Fibroblast of the conjunctiva (primary cell): Measurements from ENCODE around the gene GGCX.
A peak's percentile ranks its signal among the peaks of the same experiment; 100 is the strongest.

ENCODE experiments used
- DNase-seq: peaks from one replicate; pipeline ENCODE4 v3.0.0-alpha.2; 2010; ENCODE audit warnings: low read depth

The GGCX gene

GRCh38 chr2:85516653-85517389, 44.5 kb downstream of the GGCX start:
- no peak for DNase-seq

DNA sequence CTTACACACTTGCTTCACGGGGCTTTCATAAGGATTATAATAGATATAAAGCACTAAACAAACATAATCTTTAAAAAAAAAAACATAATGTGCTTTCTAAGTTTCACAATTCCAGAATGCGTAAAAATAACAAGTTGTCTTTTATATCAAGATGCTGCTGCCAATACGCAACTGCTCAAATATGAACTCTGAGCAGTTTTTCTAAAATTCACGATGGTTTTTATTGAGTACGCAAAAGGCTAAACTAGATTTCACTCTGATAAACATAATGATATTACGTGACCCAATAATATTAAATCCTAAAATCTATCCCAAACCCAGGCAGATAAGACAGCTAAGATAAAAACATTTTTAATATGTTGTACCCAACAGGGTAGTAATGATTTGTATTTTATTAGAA, 47.0 kb downstream of the GGCX start:
- DNase-seq = no peak

- DNase-seq = no peak
Measured at GRCh38 chr2:85511008-85511811, 50.1 kb downstream of the GGCX start.

DNA sequence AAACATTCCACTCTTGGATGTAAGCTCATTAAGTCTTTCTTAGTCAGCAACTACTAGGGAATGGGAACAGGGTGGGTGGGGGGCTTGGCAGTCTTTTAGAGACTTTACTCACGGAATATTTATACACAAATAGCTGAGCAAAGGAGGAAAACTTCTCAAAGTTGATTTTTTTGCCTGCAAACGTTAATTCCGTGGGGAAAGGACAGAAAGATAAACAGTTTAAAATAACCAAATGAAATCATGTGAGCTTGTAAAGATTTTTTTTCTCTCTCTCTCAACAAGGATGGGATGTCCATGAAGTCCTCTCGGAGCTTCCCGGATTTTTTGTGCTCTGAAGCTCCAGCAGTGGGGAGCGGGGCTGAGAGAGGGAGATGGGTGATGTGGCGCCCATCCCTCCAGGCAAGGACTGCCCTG, 54.5 kb downstream of the GGCX start:
- no peak for DNase-seq

- DNase-seq = no peak
Measured at GRCh38 chr2:85505551-85506238, 55.6 kb downstream of the GGCX start.

- DNase-seq = peak; percentile 91
Measured at GRCh38 chr2:85504778-85505261, 56.5 kb downstream of the GGCX start.

DNA sequence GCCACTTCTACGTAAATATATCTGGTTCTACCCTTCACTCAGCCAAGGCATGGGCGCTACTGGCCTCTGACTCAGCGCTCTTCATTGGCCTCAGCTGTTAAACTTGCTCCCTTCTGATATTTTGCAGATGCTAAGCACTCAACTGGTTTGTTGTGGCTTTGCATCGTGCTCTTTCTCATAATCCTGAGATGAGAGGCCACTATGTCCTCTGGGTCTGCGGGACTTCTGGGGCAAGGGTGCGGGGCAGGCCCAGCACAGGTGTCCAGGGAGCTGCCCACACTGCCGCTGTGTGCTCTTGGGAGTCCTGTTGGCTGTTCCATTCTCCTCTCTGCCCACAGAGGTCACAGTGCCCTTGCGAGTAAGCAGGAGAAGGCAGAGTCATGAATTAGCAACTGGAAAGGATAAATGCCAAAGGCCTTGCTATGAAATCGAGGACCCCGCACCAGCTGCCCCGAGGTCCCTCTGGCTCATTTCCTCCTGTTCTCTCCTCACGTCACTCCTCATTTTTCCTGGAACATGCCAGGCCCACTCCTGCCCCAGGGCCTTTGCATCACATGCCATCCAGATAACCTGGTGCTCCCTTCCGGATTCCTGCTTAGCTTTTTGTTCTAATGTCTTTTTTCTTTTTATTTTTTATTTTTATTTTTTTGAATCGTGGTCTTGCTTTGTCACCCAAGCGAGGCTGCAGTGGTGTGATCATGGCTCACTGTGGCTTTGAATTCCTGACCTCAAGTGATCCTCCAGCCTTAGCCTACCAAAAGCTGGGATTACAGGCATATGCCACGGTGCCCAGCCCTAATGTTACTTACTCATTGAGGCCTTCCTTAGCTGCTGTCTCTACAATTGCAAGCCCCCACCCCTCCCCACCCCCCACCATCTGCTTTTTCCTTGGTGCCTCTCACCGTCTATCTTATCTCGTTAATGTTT, 57.2 kb downstream of the GGCX start:
- DNase-seq = peak; percentile 63

GRCh38 chr2:85503168-85503850, 58.0 kb downstream of the GGCX start:
- DNase-seq = no peak

DNA sequence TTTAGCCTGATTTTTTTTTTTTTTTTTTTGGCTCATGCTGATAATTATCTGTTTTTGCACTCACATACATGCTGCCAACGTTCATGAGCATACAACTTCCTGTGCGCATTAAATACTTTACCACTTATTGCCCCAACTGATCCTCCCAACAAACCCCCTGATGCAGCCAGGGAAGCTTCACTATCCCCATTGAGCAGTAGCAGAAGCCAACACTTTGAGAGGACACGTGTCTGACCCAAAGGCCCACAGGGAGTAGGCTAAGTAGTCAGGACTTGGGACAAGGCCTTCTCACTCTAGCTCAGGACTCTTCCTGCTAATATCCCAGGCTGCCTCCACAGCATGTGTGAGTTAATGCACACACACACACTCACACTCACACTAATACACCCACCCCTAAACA, 58.6 kb downstream of the GGCX start:
- DNase-seq = no peak

GRCh38 chr2:85501248-85501647, 60.0 kb downstream of the GGCX start:
- no peak for DNase-seq

DNA sequence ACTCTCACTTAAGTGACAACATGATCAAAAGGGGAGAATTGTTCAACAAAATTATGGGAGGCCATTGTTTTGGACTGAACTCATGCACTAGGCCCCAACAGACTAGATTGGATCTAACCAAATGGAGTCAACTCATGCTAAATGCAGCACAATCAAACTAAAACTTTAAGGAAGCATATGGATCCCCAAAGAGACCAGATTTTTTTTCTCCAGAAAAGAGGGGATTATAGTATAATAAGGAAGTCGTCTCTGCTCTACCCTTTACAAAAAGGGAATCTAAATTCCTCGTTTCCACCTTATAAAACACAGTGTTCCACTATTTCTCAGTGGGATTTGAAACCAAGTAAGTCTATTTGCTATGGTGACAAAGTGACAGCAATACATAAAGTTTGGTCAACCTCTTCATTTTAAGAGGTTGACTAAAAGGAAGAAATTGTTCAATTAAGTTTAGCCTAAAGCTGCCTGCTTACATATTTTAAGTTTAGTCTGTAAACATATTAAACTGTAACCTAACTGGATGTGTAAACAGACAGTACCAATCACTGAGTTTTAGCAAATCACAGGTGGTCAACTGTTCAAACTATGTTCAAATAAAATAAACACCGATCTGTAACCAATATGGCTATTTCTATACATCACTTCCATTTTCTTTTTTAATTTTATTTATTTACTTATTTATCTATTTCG, 63.2 kb downstream of the GGCX start:
- no peak for DNase-seq

DNA sequence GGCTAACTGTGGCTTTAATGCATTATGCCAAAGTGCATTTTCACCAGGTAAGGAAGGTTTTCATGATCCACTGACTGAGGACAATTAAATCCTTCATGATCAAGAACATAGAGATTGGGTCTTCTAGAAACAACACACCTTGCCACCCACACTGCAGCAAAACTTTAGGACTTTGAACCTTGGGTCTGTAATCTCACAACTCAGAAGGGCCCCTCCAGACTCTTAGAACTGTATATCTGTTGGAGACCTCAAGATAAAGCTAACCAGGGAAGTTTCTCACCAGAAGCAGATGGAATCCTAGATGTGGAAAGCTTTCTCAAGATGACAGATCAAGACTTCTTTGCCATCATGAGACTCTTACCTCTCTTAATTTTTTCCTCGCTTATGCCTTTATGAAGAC, 64.9 kb downstream of the GGCX start:
- DNase-seq = no peak
